K562 (cell line): ENCODE data around the gene UMODL1. TPM values are rescaled to one million over a fixed set of nuclear protein-coding genes. Genes with fewer than 3 reads are reported as not detected.

ENCODE experiments used
- ATAC-seq: fragments of 200-7000 bp; cut with Tn5 transposase; 3 replicates; pipeline ENCODE4 v1.9.1; 2020; ENCODE audit warnings: moderate library complexity
- BruUV-seq: library from RNA; stranded (reverse); fragments of 400-500 nt; replicated peaks from 2 replicates; lab custom pipeline; 2021; lab: Mats Ljungman, UMichigan
- CTCF ChIA-PET: fragments of 300-600 bp; formaldehyde crosslinking; extraction: SDS; loops from one replicate; lab custom pipeline; 2021; ENCODE audit warnings: low intra/inter-chr PET ratio; lab: Yijun Ruan, JAX
- POLR2A ChIA-PET: fragments of 300-600, 350-650 bp; sonication (Branson Sonifier 250); formaldehyde crosslinking; extraction: SDS; loops from one replicate; lab custom pipeline; 2021; ENCODE audit warnings: antibody characterized with exemption, inconsistent platforms; lab: Yijun Ruan, JAX
- DNase-seq, 4 experiments: peaks; one replicate each; pipeline versions ENCODE4 v3.0.0 to v3.0.0-alpha.2; 2011 to 2018; ENCODE audit warnings: low spot score in 3 of 4, mixed read lengths in 3 of 4; ENCODE audit errors: extremely low read depth in 1 of 4
- FAIRE-seq: peaks from 2 replicates; lab custom pipeline; 2011; peaks lifted over from hg19 to GRCh38; lab: Jason Lieb, UNC
- H2AFZ ChIP-seq: 2 replicates; pipeline ENCODE4 v1.6.0; 2011; ENCODE audit warnings: low read depth, low read length, control low read depth, inconsistent platforms
- H3K27ac ChIP-seq: fragments of 200-600 bp; 3 replicates; pipeline ENCODE4 v1.8.0; 2011; ENCODE audit warnings: low read depth, mild to moderate bottlenecking, control low read depth, inconsistent platforms, low read length, moderate library complexity, mixed read lengths; ENCODE audit errors: extremely low read depth
- H3K27me3 ChIP-seq, 2 experiments: fragments of 300-600 bp in 1 of 2; 2 replicates in 1 of 2; 3 replicates in 1 of 2; pipeline versions ENCODE4 v1.6.0 to v1.8.0; 2011; ENCODE audit warnings: inconsistent platforms in 2 of 2, low read length in 2 of 2, mild to moderate bottlenecking in 1 of 2, mixed read lengths in 1 of 2, moderate library complexity in 1 of 2; ENCODE audit not compliant: control insufficient read depth in 2 of 2, insufficient read depth in 2 of 2
- H3K36me3 ChIP-seq: fragments of 300-600 bp; 3 replicates; pipeline ENCODE4 v1.8.0; 2011; ENCODE audit warnings: mild to moderate bottlenecking, low read length, inconsistent platforms; ENCODE audit not compliant: control insufficient read depth, insufficient read depth
- H3K4me1 ChIP-seq, 2 experiments: fragments of 200-600 bp in 1 of 2; replicated peaks in 1 of 2; 2 replicates in 1 of 2; 3 replicates in 1 of 2; pipeline versions ENCODE4 v1.5.1 to v1.8.0; 2011; ENCODE audit warnings: inconsistent platforms in 2 of 2, low read length in 2 of 2, mild to moderate bottlenecking in 1 of 2, mixed read lengths in 1 of 2, moderate library complexity in 1 of 2; ENCODE audit not compliant: control insufficient read depth in 2 of 2, insufficient read depth in 2 of 2
- H3K4me2 ChIP-seq: 2 replicates; pipeline ENCODE4 v1.6.1; 2011; ENCODE audit warnings: low read length, control low read depth, inconsistent platforms, mixed read lengths; ENCODE audit not compliant: insufficient read depth
- H3K4me3 ChIP-seq: fragments of 200-600 bp; sonication (generic), shearing (Covaris generic); 2 replicates; pipeline ENCODE4 v1.5.1; 2016; ENCODE audit warnings: control low read depth, inconsistent platforms
- H3K79me2 ChIP-seq: fragments of 200-600 bp; 3 replicates; pipeline ENCODE4 v1.8.0; 2011; ENCODE audit warnings: low read length, inconsistent platforms; ENCODE audit not compliant: control insufficient read depth, insufficient read depth
- H3K9ac ChIP-seq, 2 experiments: 2 replicates each; pipeline versions ENCODE4 v1.6.0 to v1.6.1; 2011; ENCODE audit warnings: low read depth in 2 of 2, low read length in 2 of 2, control low read depth in 1 of 2, inconsistent platforms in 1 of 2, mild to moderate bottlenecking in 1 of 2, mixed read lengths in 1 of 2; ENCODE audit not compliant: insufficient read depth in 1 of 2
- H3K9me1 ChIP-seq: one replicate; pipeline ENCODE4 v1.6.0; 2011; ENCODE audit warnings: inconsistent platforms, mild to moderate bottlenecking, low read length, moderate library complexity; ENCODE audit not compliant: control insufficient read depth, insufficient read depth
- H3K9me3 ChIP-seq: replicated peaks from 2 replicates; pipeline ENCODE4 v1.5.1; 2011; ENCODE audit warnings: low read depth, low read length, inconsistent platforms; ENCODE audit not compliant: control insufficient read depth, insufficient read depth
- H4K20me1 ChIP-seq: replicated peaks from 2 replicates; pipeline ENCODE4 v1.6.1; 2011; ENCODE audit warnings: low read length, inconsistent platforms, mixed read lengths; ENCODE audit not compliant: control insufficient read depth, insufficient read depth
- ARID1B ChIP-seq: fragments of 450-650 bp; IDR thresholded peaks from 2 replicates; pipeline ENCODE4 v1.6.1; 2016; ENCODE audit warnings: antibody characterized with exemption, mild to moderate bottlenecking, inconsistent platforms
- CBX3 ChIP-seq, 2 experiments: IDR thresholded peaks; 1 replicate in 1 of 2; 2 replicates in 1 of 2; pipeline ENCODE4 v1.6.1; 2012; ENCODE audit warnings: inconsistent platforms in 2 of 2, low read length in 2 of 2, borderline replicate concordance in 1 of 2, control low read depth in 1 of 2
- JUND ChIP-seq, 2 experiments: IDR thresholded peaks; 2 replicates in 1 of 2; 3 replicates in 1 of 2; pipeline ENCODE4 v1.6.1; 2011; ENCODE audit warnings: borderline replicate concordance in 2 of 2, low read depth in 2 of 2, low read length in 2 of 2, improper control_type of control experiment in 1 of 2, missing biosample characterization in 1 of 2, missing genetic modification characterization in 1 of 2, missing genetic modification reagents in 1 of 2
- L3MBTL2 ChIP-seq: fragments of 450-650 bp; IDR thresholded peaks from 2 replicates; pipeline ENCODE4 v1.6.1; 2016; ENCODE audit warnings: mild to moderate bottlenecking, moderate library complexity
- RBM15 ChIP-seq: fragments of 200-400 bp; formaldehyde crosslinking; IDR thresholded peaks from 2 replicates; pipeline ENCODE4 v1.6.1; 2018; ENCODE audit warnings: mild to moderate bottlenecking, low read length, moderate library complexity; ENCODE audit not compliant: insufficient read depth
- TEAD4 ChIP-seq, 2 experiments: sonication (generic) in 1 of 2; formaldehyde crosslinking in 1 of 2; IDR thresholded peaks; 2 replicates each; pipeline versions ENCODE4 v1.6.1 to v1.8.0; 2012 to 2022; ENCODE audit warnings: borderline replicate concordance in 1 of 2, inconsistent platforms in 1 of 2, low read length in 1 of 2, mild to moderate bottlenecking in 1 of 2, missing genetic modification reagents in 1 of 2
- ZFP1 ChIP-seq: fragments of 450-650 bp; formaldehyde crosslinking; IDR thresholded peaks from 2 replicates; pipeline ENCODE4 v1.4.0; 2020; ENCODE audit warnings: mild to moderate bottlenecking, mixed read lengths
- ZNF224 ChIP-seq: sonication (generic); formaldehyde crosslinking; IDR thresholded peaks from 2 replicates; pipeline ENCODE4 v1.8.0; 2022; ENCODE audit warnings: mild to moderate bottlenecking, missing genetic modification reagents
- WGBS: fragments of 100-300 bp; shearing (Covaris generic); methylation state at CpG from one replicate; pipeline ENCODE4 v1.1.6; 2016; ENCODE audit warnings: low coverage, mixed read lengths; ENCODE audit not compliant: insufficient coverage; ENCODE audit errors: missing lambda C conversion rate; 5-methylcytosine and 5-hydroxymethylcytosine counted together
- in situ Hi-C: fragments of 300-500 bp; cut with MboI; formaldehyde crosslinking; loops from 4 replicates; pipeline ENCODE4 v1.15.0; 2018; ENCODE audit warnings: inconsistent platforms, mixed read lengths
- intact Hi-C: fragments of 100-400 bp; cut with micrococcal nuclease; formaldehyde crosslinking; loops from 2 replicates; pipeline ENCODE4 v1.14.2; 2022
- polyA plus RNA-seq, 8 experiments: library from polyadenylated mRNA; depleted of rRNA in 4 of 8; stranded (reverse) in 5 of 8; unstranded in 3 of 8; fragments of >200 nt; fragmentation: Nextera tagmentation in 2 of 8; fragmentation: Illumina TruSeq in 1 of 8; extraction: Ambion mirVana in 2 of 8; extraction: Trizol in 1 of 8; gene quantifications; 2 replicates each; pipeline versions ENCODE4 v1.2.1 to v1.2.3, GENCODE V29; 2011 to 2014; ENCODE audit warnings: inconsistent platforms in 1 of 8, missing spikeins in 1 of 8
- total RNA-seq, 7 experiments: library from RNA; depleted of rRNA in 6 of 7; stranded (reverse); fragments of >200 nt in 6 of 7; fragmentation: Illumina TruSeq in 2 of 7; extraction: Trizol in 2 of 7; gene quantifications; 2 replicates each; pipeline versions ENCODE4 v1.2.1 to v1.2.3, GENCODE V29; 2011 to 2021; ENCODE audit warnings: low replicate concordance in 1 of 7
- TF ChIP-seq, protein P1 (sequence below): IDR thresholded peaks from 2 replicates; pipeline ENCODE4 v1.6.1; 2016; ENCODE audit warnings: missing genetic modification characterization, missing compliant biosample characterization
- TF ChIP-seq, protein P2 (sequence below): IDR thresholded peaks from 2 replicates; pipeline ENCODE4 v1.6.1; 2011; ENCODE audit not compliant: insufficient read length; ENCODE audit errors: extremely low read depth
- TF ChIP-seq, protein P3 (sequence below): fragments of 200-800 bp; sonication (Bioruptor generic); IDR thresholded peaks from 2 replicates; pipeline ENCODE4 v1.6.1; 2017; ENCODE audit warnings: missing genetic modification characterization, missing compliant biosample characterization

The UMODL1 gene
- total and polyA plus RNA-seq, 9 of the 15 experiments (the other 6 are each of a cell fraction or from before 2014, with no cell fraction given): not detected

GRCh38 chr21:42089665-42090310 is 18.7 kb downstream of the UMODL1 start:
- no peaks in the 10 kb centered on the region; the same call in 1 of the 2 replicates for H3K9me3 ChIP-seq
- intact Hi-C loops (loop anchor here (10.0 kb wide), 1 partner anchor 65 kb away; no protein-coding TSS in a partner anchor), in situ Hi-C loops (no loop called here)
- no peak overlapping the region for H3K4me3 ChIP-seq
- H3K4me2 ChIP-seq: no peak overlapping the region
- H3K79me2 ChIP-seq: no peaks in the 10 kb centered on the region
- FAIRE-seq: no peak
- no peak overlapping the region for H2AFZ ChIP-seq
- no peaks in the 10 kb centered on the region for H4K20me1 ChIP-seq
- no peak overlapping the region for H3K9ac ChIP-seq
- 7% methylated on average over 21 of the region's 21 CpGs for WGBS
- ChIA-PET POLR2A (interaction anchor here (0.6 to 1.0 kb wide), 2 partner anchors 14 to 46 kb away, joined by 3 read pairs; no protein-coding TSS in a partner anchor), CTCF (no interaction called here)
- no peaks in the 10 kb centered on the region for H3K36me3 ChIP-seq
- peaks cover 0 to 6% of the 10 kb centered on the region in 2 experiments; a peak in 1 of 5 replicates for H3K4me1 ChIP-seq
- DNase-seq: no peak
- no peak overlapping the region for H3K27ac ChIP-seq
- ATAC-seq: no peak
- H3K27me3 ChIP-seq: peaks cover 67 to 89% of the 10 kb centered on the region in 2 experiments
- TF ChIP-seq TEAD4 (IDR thresholded peaks at IDR 0.05; ENCODE audit: low read length) (no peak), TEAD4 (CRISPR knock-in tag; IDR thresholded peaks at IDR 0.05; ENCODE audit: borderline replicate concordance) (no peak), CBX3 (IDR thresholded peaks at IDR 0.05; ENCODE audit: borderline replicate concordance in 1 of 2, low read length in 2 of 2) (no peak), ZFP1 (CRISPR knock-in tag) (no peak), RBM15 (no peak), ARID1B (no peak), JUND (IDR thresholded peaks at IDR 0.05; ENCODE audit: borderline replicate concordance, low read depth, low read length) (no peak), JUND (tag; IDR thresholded peaks at IDR 0.05; ENCODE audit: borderline replicate concordance, low read depth, low read length) (no peak), ZNF224 (CRISPR knock-in tag) (no peak), L3MBTL2 (no peak)
- TF ChIP-seq, protein P1, sequence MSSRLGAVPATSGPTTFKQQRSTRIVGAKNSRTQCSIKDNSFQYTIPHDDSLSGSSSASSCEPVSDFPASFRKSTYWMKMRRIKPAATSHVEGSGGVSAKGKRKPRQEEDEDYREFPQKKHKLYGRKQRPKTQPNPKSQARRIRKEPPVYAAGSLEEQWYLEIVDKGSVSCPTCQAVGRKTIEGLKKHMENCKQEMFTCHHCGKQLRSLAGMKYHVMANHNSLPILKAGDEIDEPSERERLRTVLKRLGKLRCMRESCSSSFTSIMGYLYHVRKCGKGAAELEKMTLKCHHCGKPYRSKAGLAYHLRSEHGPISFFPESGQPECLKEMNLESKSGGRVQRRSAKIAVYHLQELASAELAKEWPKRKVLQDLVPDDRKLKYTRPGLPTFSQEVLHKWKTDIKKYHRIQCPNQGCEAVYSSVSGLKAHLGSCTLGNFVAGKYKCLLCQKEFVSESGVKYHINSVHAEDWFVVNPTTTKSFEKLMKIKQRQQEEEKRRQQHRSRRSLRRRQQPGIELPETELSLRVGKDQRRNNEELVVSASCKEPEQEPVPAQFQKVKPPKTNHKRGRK: no peak
- TF ChIP-seq, protein P2, sequence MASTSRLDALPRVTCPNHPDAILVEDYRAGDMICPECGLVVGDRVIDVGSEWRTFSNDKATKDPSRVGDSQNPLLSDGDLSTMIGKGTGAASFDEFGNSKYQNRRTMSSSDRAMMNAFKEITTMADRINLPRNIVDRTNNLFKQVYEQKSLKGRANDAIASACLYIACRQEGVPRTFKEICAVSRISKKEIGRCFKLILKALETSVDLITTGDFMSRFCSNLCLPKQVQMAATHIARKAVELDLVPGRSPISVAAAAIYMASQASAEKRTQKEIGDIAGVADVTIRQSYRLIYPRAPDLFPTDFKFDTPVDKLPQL: no peak
- TF ChIP-seq, protein P3, sequence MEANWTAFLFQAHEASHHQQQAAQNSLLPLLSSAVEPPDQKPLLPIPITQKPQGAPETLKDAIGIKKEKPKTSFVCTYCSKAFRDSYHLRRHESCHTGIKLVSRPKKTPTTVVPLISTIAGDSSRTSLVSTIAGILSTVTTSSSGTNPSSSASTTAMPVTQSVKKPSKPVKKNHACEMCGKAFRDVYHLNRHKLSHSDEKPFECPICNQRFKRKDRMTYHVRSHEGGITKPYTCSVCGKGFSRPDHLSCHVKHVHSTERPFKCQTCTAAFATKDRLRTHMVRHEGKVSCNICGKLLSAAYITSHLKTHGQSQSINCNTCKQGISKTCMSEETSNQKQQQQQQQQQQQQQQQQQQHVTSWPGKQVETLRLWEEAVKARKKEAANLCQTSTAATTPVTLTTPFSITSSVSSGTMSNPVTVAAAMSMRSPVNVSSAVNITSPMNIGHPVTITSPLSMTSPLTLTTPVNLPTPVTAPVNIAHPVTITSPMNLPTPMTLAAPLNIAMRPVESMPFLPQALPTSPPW (CRISPR knock-in tag): no peak
- no TSS peak for BruUV-seq
- no peaks in the 10 kb centered on the region for H3K9me1 ChIP-seq
